Natural killer cell (primary cell): ENCODE measurements around the gene RAPGEF2. TPM values are rescaled to one million over a fixed set of nuclear protein-coding genes. Genes with fewer than 3 reads are reported as not detected.
A peak's percentile ranks its signal among the peaks of the same experiment; 100 is the strongest.

Source experiments
- ATAC-seq, 3 donors: fragments of 150-1000 bp in 2 of 3; fragments of 200-7000 bp in 1 of 3; cut with Tn5 transposase; 1 replicate in 1 of 3; 2 replicates in 2 of 3; pipeline ENCODE4 v1.10.0; 2021; ENCODE audit warnings: mild to moderate bottlenecking in 2 of 3, moderate library complexity in 2 of 3
- DNase-seq, 2 donors: peaks; one replicate each; pipeline versions ENCODE4 v3.0.0 to v3.0.0-alpha.2; 2013 to 2021; ENCODE audit warnings: mixed read lengths in 1 of 2
- H3K27ac ChIP-seq: one replicate; pipeline ENCODE4 v1.5.1; 2013; ENCODE audit warnings: mild to moderate bottlenecking, low read length
- H3K27me3 ChIP-seq: one replicate; pipeline ENCODE4 v1.6.1; 2013; ENCODE audit warnings: low read length; ENCODE audit not compliant: control insufficient read depth, insufficient read depth
- H3K36me3 ChIP-seq: one replicate; pipeline ENCODE4 v1.6.1; 2013; ENCODE audit warnings: low read length; ENCODE audit not compliant: control insufficient read depth, insufficient read depth
- H3K4me1 ChIP-seq: one replicate; pipeline ENCODE4 v1.6.1; 2013; ENCODE audit warnings: low read length; ENCODE audit not compliant: control insufficient read depth, insufficient read depth
- H3K4me3 ChIP-seq: one replicate; pipeline ENCODE4 v1.5.1; 2013; ENCODE audit warnings: low read length
- H3K9me3 ChIP-seq: one replicate; pipeline ENCODE4 v1.6.1; 2013; ENCODE audit warnings: low read length; ENCODE audit not compliant: control insufficient read depth, insufficient read depth
- H3K27ac Mint-ChIP-seq, 2 donors: one replicate each; pipeline ENCODE4 v1.8.0; 2022; ENCODE audit warnings: mild to moderate bottlenecking in 2 of 2, mixed read lengths in 2 of 2, moderate library complexity in 1 of 2
- H3K27me3 Mint-ChIP-seq, 2 donors: one replicate each; pipeline ENCODE4 v1.8.0; 2022; ENCODE audit warnings: low read depth in 2 of 2, mixed read lengths in 2 of 2
- H3K36me3 Mint-ChIP-seq: one replicate; pipeline ENCODE4 v1.8.0; 2022; ENCODE audit warnings: mixed read lengths
- H3K4me1 Mint-ChIP-seq, 2 donors: one replicate each; pipeline ENCODE4 v1.8.0; 2022; ENCODE audit warnings: mixed read lengths in 2 of 2
- H3K4me3 Mint-ChIP-seq: one replicate; pipeline ENCODE4 v1.8.0; 2022; ENCODE audit warnings: mild to moderate bottlenecking, moderate library complexity, mixed read lengths
- H3K9me3 Mint-ChIP-seq, 2 donors: one replicate each; pipeline ENCODE4 v1.8.0; 2022; ENCODE audit warnings: mixed read lengths in 2 of 2
- CTCF ChIP-seq: fragments of 200-600 bp; IDR thresholded peaks from one replicate; pipeline ENCODE4 v1.8.0; 2022; ENCODE audit warnings: antibody characterized with exemption
- WGBS: methylation state at CpG from one replicate; pipeline ENCODE4 v1.1.7; 2013; ENCODE audit warnings: missing lambda C conversion rate; ENCODE audit not compliant: insufficient coverage; 5-methylcytosine and 5-hydroxymethylcytosine counted together
- intact Hi-C: fragments of 100-400 bp; cut with micrococcal nuclease; formaldehyde crosslinking; loops from one replicate; pipeline ENCODE4 v1.14.2; 2022
- total RNA-seq, 4 donors: library from RNA; stranded (reverse); fragments of 120-200 nt in 1 of 4; gene quantifications; one replicate each; pipeline versions ENCODE4 v1.2.3 to v1.2.4, GENCODE V29; 2013 to 2022

The RAPGEF2 gene
- total RNA-seq, 3 donors from 2014 or later (not counting 1 experiment from before 2014, with no cell fraction given), result 21.9 to 55.6 (median 27.6) TPM

DNA sequence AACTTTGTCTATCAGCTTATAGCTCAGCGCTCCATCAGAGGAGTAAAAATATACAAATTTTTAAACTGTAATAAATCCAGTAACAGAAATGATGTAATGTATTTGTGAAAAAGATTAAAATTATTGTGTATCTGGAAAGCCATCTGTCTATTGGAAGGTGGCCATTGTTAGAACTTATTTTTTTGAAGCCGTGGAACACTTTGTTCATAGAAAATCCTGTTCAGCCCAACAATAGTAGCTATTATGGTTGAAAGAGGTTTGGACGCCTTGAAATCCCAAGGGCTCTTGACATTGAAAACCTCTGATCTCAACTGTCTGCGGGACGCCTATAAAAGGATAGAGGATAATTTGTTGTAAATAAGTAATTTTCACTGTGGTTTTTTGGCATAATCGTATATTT, 98.3 kb downstream of the RAPGEF2 start:
- H3K36me3 Mint-ChIP-seq, result no peaks in the 10 kb centered on the region
- no peaks in the 10 kb centered on the region for H3K9me3 ChIP-seq
- peaks cover 7% of the 10 kb centered on the region for H3K4me1 ChIP-seq
- no peak overlapping the region for H3K4me3 ChIP-seq
- peaks cover 13 to 14% of the 10 kb centered on the region in 2 donors for H3K4me1 Mint-ChIP-seq
- no peak for DNase-seq
- no peak for ATAC-seq
- intact Hi-C loops, result loop anchor here (10.0 kb wide), 1 partner anchor 946 kb away; no protein-coding TSS in a partner anchor
- H3K9me3 Mint-ChIP-seq, result no peaks in the 10 kb centered on the region
- TF ChIP-seq CTCF, result no peak
- no peaks in the 10 kb centered on the region for H3K27me3 ChIP-seq
- no peak overlapping the region for H3K27ac Mint-ChIP-seq
- WGBS, result 97% methylated on average over 5 of the region's 6 CpGs
- H3K4me3 Mint-ChIP-seq, result no peak overlapping the region
- H3K36me3 ChIP-seq, result no peaks in the 10 kb centered on the region
- no peaks in the 10 kb centered on the region for H3K27me3 Mint-ChIP-seq
- no peak overlapping the region for H3K27ac ChIP-seq

DNA sequence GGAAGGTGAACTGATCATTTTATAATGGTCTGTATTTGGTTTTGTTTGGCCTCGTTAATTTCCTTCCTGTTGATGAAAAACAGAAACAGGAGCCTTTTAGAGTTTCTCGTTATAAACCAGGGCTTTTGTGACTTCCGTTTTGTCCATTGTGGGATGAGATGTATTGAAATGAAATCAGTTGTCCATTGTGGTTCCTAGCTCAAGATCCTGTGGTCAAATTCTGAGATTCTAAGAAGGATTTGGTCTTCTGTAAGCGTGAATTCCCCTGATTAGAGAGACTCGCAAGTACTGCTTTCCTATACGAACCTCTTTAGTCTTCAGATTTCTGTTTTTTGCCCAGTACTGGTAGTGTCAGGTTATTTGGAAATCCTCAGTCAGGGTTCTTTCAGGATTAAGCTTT, 101.7 kb downstream of the RAPGEF2 start:
- TF ChIP-seq CTCF, result no peak
- peaks cover 24 to 25% of the 10 kb centered on the region in 2 donors for H3K4me1 Mint-ChIP-seq

DNA sequence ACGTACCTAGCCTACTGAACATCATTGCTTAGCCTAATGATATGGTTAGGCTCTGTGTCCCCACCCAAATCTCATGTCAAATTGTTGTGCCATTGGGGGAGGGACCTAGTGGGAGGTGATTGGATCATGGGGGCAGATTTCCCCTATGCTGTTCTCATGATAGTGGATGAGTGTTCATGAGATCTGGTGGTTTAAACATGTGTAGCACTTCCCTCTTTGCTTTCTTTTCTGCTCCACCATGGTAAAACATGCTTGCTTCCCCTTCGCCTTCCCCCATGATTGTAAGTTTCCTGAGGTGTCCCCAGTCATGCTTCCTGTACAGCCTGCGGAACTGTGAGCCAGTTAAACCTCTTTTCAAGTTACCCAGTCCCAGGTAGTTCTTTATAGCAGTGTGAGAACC, 102.6 kb downstream of the RAPGEF2 start:
- Mint-ChIP-seq H3K4me1 (peaks cover 24 to 25% of the 10 kb centered on the region in 2 donors), H3K27ac (no peak overlapping the region), H3K27me3 (no peaks in the 10 kb centered on the region), H3K36me3 (no peaks in the 10 kb centered on the region), H3K9me3 (no peaks in the 10 kb centered on the region), H3K4me3 (no peak overlapping the region)
- DNase-seq (no peak), ATAC-seq (no peak)
- no peak overlapping the region for H3K27ac ChIP-seq
- H3K27me3 ChIP-seq, result no peaks in the 10 kb centered on the region
- peaks cover 7% of the 10 kb centered on the region for H3K4me1 ChIP-seq
- no peaks in the 10 kb centered on the region for H3K9me3 ChIP-seq
- intact Hi-C loops, result loop anchor here (10.0 kb wide), 1 partner anchor 951 kb away; no protein-coding TSS in a partner anchor
- 93% methylated on average over 3 of the region's 3 CpGs for WGBS
- H3K4me3 ChIP-seq, result no peak overlapping the region
- TF ChIP-seq CTCF, result no peak
- no peaks in the 10 kb centered on the region for H3K36me3 ChIP-seq

More for the DNA sequence above, 101.7 kb downstream of the RAPGEF2 start:
- Mint-ChIP-seq H3K27ac (no peak overlapping the region), H3K4me3 (no peak overlapping the region), H3K9me3 (no peaks in the 10 kb centered on the region), H3K27me3 (no peaks in the 10 kb centered on the region), H3K36me3 (no peaks in the 10 kb centered on the region)
- no peak overlapping the region for H3K4me3 ChIP-seq
- no peak for DNase-seq
- H3K4me1 ChIP-seq, result peaks cover 7% of the 10 kb centered on the region
- WGBS, result 66% methylated on average over 6 of the region's 6 CpGs
- no peak for ATAC-seq
- H3K27ac ChIP-seq, result no peak overlapping the region
- no peaks in the 10 kb centered on the region for H3K36me3 ChIP-seq
- H3K9me3 ChIP-seq, result no peaks in the 10 kb centered on the region
- intact Hi-C loops, result loop anchor here (10.0 kb wide), 1 partner anchor 950 kb away; no protein-coding TSS in a partner anchor
- H3K27me3 ChIP-seq, result no peaks in the 10 kb centered on the region

GRCh38 chr4:159206427-159206871, 103.6 kb downstream of the RAPGEF2 start:
- Histone ChIP-seq H3K4me1 (peaks cover 7% of the 10 kb centered on the region), H3K4me3 (no peak overlapping the region), H3K9me3 (no peaks in the 10 kb centered on the region), H3K36me3 (no peaks in the 10 kb centered on the region), H3K27ac (no peak overlapping the region), H3K27me3 (no peaks in the 10 kb centered on the region)
- intact Hi-C loops, result loop anchor here (10.0 kb wide), 1 partner anchor 952 kb away; no protein-coding TSS in a partner anchor
- peak overlapping the region; percentile 48 for H3K4me3 Mint-ChIP-seq
- DNase-seq (peak in 1 of 2 donors; percentile 29), ATAC-seq (peak; percentile 43 to 62 (median 48))
- no peaks in the 10 kb centered on the region for H3K36me3 Mint-ChIP-seq
- H3K27ac Mint-ChIP-seq, result peak overlapping the region; percentile 16 to 55
- TF ChIP-seq CTCF, result no peak
- WGBS, result 8% methylated on average over 3 of the region's 4 CpGs
- H3K27me3 Mint-ChIP-seq, result no peaks in the 10 kb centered on the region
- no peaks in the 10 kb centered on the region for H3K9me3 Mint-ChIP-seq
- H3K4me1 Mint-ChIP-seq, result peaks cover 24 to 25% of the 10 kb centered on the region in 2 donors
